Measurements from ENCODE around the gene NTM.

The NTM gene

DNA sequence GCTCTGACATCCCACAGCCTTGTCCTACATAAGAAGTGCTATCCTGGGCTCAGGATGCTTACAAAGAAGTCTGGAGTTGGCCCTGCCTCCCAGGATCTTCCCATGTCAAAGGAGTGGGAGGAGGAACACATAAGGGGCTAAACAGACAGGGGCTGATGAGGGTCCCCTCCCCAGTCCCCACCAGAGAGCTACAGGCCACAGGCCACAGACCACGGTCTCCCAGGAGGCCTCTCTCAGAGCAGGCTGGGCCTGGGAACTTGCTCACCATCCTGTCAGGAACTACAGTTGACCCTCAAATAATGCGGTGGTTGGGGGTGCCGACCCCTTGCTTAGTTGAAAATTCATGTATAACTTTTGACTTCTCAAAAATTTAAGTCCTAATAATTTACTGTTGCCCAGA, 315.5 kb downstream of the NTM start:
- Histone ChIP-seq H2AFZ (ENCODE audit: low read length) (no peak overlapping the region), H3K27me3 (ENCODE audit: control insufficient read depth in 3 of 3, insufficient read depth in 3 of 3, low read depth in 1 of 3, low read length in 3 of 3) (no peaks in the 10 kb centered on the region), H3K23ac (ENCODE audit: low read depth, low read length, poor library complexity) (no peak overlapping the region), H3K79me1 (ENCODE audit: low read depth, low read length) (no peaks in the 10 kb centered on the region), H3K14ac (ENCODE audit: low read length) (no peak overlapping the region), H2BK12ac (ENCODE audit: low read length) (no peak overlapping the region), H3K4me1 (ENCODE audit: control insufficient read depth in 2 of 2, insufficient read depth in 1 of 2, low read depth in 1 of 2, low read length in 2 of 2) (peaks cover 0 to 24% of the 10 kb centered on the region in 2 donors), H3K27ac (replicated peaks; ENCODE audit: low read length) (no peak overlapping the region), H3K4me3 (ENCODE audit: low read length in 2 of 2) (no peak overlapping the region), H3K4ac (ENCODE audit: low read length) (no peak overlapping the region), H2BK15ac (ENCODE audit: low read length) (no peak overlapping the region), H2AK5ac (ENCODE audit: low read depth, low read length) (no peak overlapping the region), H3K4me2 (ENCODE audit: insufficient read depth, low read length, poor library complexity, severe bottlenecking) (no peak overlapping the region), H3K9ac (ENCODE audit: low read depth, low read length, poor library complexity) (no peak overlapping the region), H4K8ac (ENCODE audit: low read depth, low read length) (no peak overlapping the region), H3K36me3 (replicated peaks in 1 of 2; ENCODE audit: control insufficient read depth in 2 of 2, insufficient read depth in 2 of 2, low read length in 2 of 2) (no peaks in the 10 kb centered on the region), H2BK5ac (ENCODE audit: low read length) (no peak overlapping the region), H3K18ac (ENCODE audit: low read length) (no peak overlapping the region), H3K9me3 (replicated peaks in 1 of 2; ENCODE audit: control insufficient read depth in 2 of 2, insufficient read depth in 1 of 2, low read depth in 1 of 2, low read length in 2 of 2) (no peaks in the 10 kb centered on the region), H4K91ac (ENCODE audit: low read depth, low read length, poor library complexity) (no peak overlapping the region), H2BK120ac (ENCODE audit: low read depth, low read length) (no peak overlapping the region)
- WGBS, 2 donors (ENCODE audit: extremely low coverage in 2 of 2, insufficient read length in 2 of 2, insufficient replicate concordance in 1 of 2), result no CpG with 5 or more reads among the region's 3 CpGs
- DNase-seq (ENCODE audit: low spot score), result no peak

DNA sequence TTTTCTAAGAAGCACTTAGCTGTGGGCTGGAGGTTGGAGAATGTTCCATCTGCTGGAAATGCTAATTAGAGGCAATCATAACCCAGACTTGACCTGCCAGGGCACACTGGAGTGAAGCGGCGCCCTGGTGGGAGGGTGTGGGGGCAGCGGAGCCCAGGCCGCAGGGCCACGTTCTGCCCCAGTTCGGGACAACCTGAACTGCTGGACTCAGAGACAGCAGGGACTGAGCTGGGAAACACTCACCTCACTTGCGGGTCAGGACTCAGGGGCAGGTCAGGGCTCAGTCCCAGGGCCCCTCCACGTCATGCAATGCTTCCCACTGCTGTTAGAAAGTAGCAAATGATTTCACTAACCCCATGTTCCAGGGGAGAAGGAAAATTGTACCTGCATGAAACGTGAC, 316.4 kb downstream of the NTM start:
- Histone ChIP-seq H2BK15ac (ENCODE audit: low read length) (no peak overlapping the region), H3K9me3 (replicated peaks in 1 of 2; ENCODE audit: control insufficient read depth in 2 of 2, insufficient read depth in 1 of 2, low read depth in 1 of 2, low read length in 2 of 2) (no peaks in the 10 kb centered on the region), H3K4me3 (ENCODE audit: low read length in 2 of 2) (no peak overlapping the region), H2BK12ac (ENCODE audit: low read length) (no peak overlapping the region), H2BK120ac (ENCODE audit: low read depth, low read length) (no peak overlapping the region), H3K4ac (ENCODE audit: low read length) (no peak overlapping the region), H3K27me3 (ENCODE audit: control insufficient read depth in 3 of 3, insufficient read depth in 3 of 3, low read depth in 1 of 3, low read length in 3 of 3) (no peaks in the 10 kb centered on the region), H3K4me2 (ENCODE audit: insufficient read depth, low read length, poor library complexity, severe bottlenecking) (peak overlapping the region; percentile 0), H3K9ac (ENCODE audit: low read depth, low read length, poor library complexity) (no peak overlapping the region), H2AK5ac (ENCODE audit: low read depth, low read length) (no peak overlapping the region), H4K8ac (ENCODE audit: low read depth, low read length) (no peak overlapping the region), H2BK5ac (ENCODE audit: low read length) (no peak overlapping the region), H4K91ac (ENCODE audit: low read depth, low read length, poor library complexity) (no peak overlapping the region), H2AFZ (ENCODE audit: low read length) (no peak overlapping the region), H3K14ac (ENCODE audit: low read length) (no peak overlapping the region), H3K36me3 (replicated peaks in 1 of 2; ENCODE audit: control insufficient read depth in 2 of 2, insufficient read depth in 2 of 2, low read length in 2 of 2) (no peaks in the 10 kb centered on the region), H3K18ac (ENCODE audit: low read length) (no peak overlapping the region), H3K4me1 (ENCODE audit: control insufficient read depth in 2 of 2, insufficient read depth in 1 of 2, low read depth in 1 of 2, low read length in 2 of 2) (peaks cover 0 to 24% of the 10 kb centered on the region in 2 donors), H3K79me1 (ENCODE audit: low read depth, low read length) (no peaks in the 10 kb centered on the region), H3K23ac (ENCODE audit: low read depth, low read length, poor library complexity) (no peak overlapping the region), H3K27ac (replicated peaks; ENCODE audit: low read length) (no peak overlapping the region)
- WGBS, 2 donors (ENCODE audit: extremely low coverage in 2 of 2, insufficient read length in 2 of 2, insufficient replicate concordance in 1 of 2), result no CpG with 5 or more reads among the region's 9 CpGs
- DNase-seq (ENCODE audit: low spot score), result no peak

- no peak overlapping the region for H3K14ac ChIP-seq (ENCODE audit: low read length)
- H3K4ac ChIP-seq (ENCODE audit: low read length), result no peak overlapping the region
- H2BK5ac ChIP-seq (ENCODE audit: low read length), result no peak overlapping the region
- DNase-seq (ENCODE audit: low spot score), result no peak
- H3K23ac ChIP-seq (ENCODE audit: low read depth, low read length, poor library complexity), result no peak overlapping the region
- no CpG with 5 or more reads among the region's 30 CpGs for WGBS, 2 donors (ENCODE audit: extremely low coverage in 2 of 2, insufficient read length in 2 of 2, insufficient replicate concordance in 1 of 2)
- H4K91ac ChIP-seq (ENCODE audit: low read depth, low read length, poor library complexity), result no peak overlapping the region
- H2BK15ac ChIP-seq (ENCODE audit: low read length), result peak overlapping the region; percentile 10
- no peak overlapping the region for H3K27ac ChIP-seq (replicated peaks; ENCODE audit: low read length)
- no peak overlapping the region for H3K4me3 ChIP-seq (ENCODE audit: low read length in 2 of 2)
- H2BK120ac ChIP-seq (ENCODE audit: low read depth, low read length), result no peak overlapping the region
- no peaks in the 10 kb centered on the region for H3K36me3 ChIP-seq (replicated peaks in 1 of 2; ENCODE audit: control insufficient read depth in 2 of 2, insufficient read depth in 2 of 2, low read length in 2 of 2)
- H3K18ac ChIP-seq (ENCODE audit: low read length), result peak overlapping the region; percentile 6
- H3K9me3 ChIP-seq (replicated peaks in 1 of 2; ENCODE audit: control insufficient read depth in 2 of 2, insufficient read depth in 1 of 2, low read depth in 1 of 2, low read length in 2 of 2), result no peaks in the 10 kb centered on the region
- H2BK12ac ChIP-seq (ENCODE audit: low read length), result no peak overlapping the region
- no peak overlapping the region for H4K8ac ChIP-seq (ENCODE audit: low read depth, low read length)
- H3K4me2 ChIP-seq (ENCODE audit: insufficient read depth, low read length, poor library complexity, severe bottlenecking), result no peak overlapping the region
- no peak overlapping the region for H3K9ac ChIP-seq (ENCODE audit: low read depth, low read length, poor library complexity)
- no peaks in the 10 kb centered on the region for H3K79me1 ChIP-seq (ENCODE audit: low read depth, low read length)
- peaks cover 0 to 24% of the 10 kb centered on the region in 2 donors for H3K4me1 ChIP-seq (ENCODE audit: control insufficient read depth in 2 of 2, insufficient read depth in 1 of 2, low read depth in 1 of 2, low read length in 2 of 2)
- H3K27me3 ChIP-seq (ENCODE audit: control insufficient read depth in 3 of 3, insufficient read depth in 3 of 3, low read depth in 1 of 3, low read length in 3 of 3), result peaks cover 0 to 2% (median 0%) of the 10 kb centered on the region in 3 experiments
- H2AFZ ChIP-seq (ENCODE audit: low read length), result no peak overlapping the region
- peak overlapping the region; percentile 66 for H2AK5ac ChIP-seq (ENCODE audit: low read depth, low read length)
Measured at GRCh38 chr11:131687291-131688047, 317.1 kb downstream of the NTM start.

DNA sequence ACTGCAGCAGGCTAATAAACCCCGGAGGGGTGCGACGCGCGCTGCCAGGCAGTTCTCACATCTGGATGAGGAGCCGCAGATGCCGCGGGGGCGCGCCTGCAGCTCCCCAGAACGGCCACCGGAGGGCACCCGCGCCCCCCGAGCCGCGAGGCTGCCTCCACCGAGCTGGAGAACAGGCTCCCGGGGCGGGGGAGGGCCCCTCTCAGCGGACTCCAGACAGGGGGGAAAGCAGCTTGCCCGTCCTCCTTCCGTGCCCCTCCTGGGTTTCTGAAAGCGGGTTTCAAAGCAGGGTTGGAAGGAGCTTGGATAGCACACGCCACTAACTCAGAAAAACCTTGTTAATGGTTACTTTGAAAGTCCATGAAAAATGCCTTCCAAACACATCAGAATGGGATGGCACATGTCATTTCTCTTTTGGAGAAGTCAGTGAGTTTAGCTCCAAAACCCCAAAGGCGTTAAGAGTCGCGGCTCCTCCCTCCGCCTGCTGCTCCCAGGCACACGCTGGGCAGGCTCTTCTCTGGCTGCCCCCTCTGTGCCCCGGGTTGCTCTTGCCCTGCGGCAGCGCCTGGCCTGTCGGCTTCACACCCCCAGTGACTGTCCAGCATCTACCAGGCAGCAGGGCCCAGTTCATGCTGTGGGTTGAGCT, 317.8 kb downstream of the NTM start:
- Histone ChIP-seq H3K79me1 (ENCODE audit: low read depth, low read length) (no peaks in the 10 kb centered on the region), H3K9me3 (replicated peaks in 1 of 2; ENCODE audit: control insufficient read depth in 2 of 2, insufficient read depth in 1 of 2, low read depth in 1 of 2, low read length in 2 of 2) (no peaks in the 10 kb centered on the region), H2BK12ac (ENCODE audit: low read length) (peak overlapping the region; percentile 73), H2BK15ac (ENCODE audit: low read length) (no peak overlapping the region), H2BK120ac (ENCODE audit: low read depth, low read length) (no peak overlapping the region), H4K8ac (ENCODE audit: low read depth, low read length) (peak overlapping the region; percentile 87), H3K9ac (ENCODE audit: low read depth, low read length, poor library complexity) (no peak overlapping the region), H2AFZ (ENCODE audit: low read length) (peak overlapping the region; percentile 66), H3K4ac (ENCODE audit: low read length) (no peak overlapping the region), H3K27ac (replicated peaks; ENCODE audit: low read length) (no peak overlapping the region), H3K14ac (ENCODE audit: low read length) (peak overlapping the region; percentile 47), H2BK5ac (ENCODE audit: low read length) (no peak overlapping the region), H3K23ac (ENCODE audit: low read depth, low read length, poor library complexity) (no peak overlapping the region), H3K4me1 (ENCODE audit: control insufficient read depth in 2 of 2, insufficient read depth in 1 of 2, low read depth in 1 of 2, low read length in 2 of 2) (peaks cover 0 to 22% of the 10 kb centered on the region in 2 donors), H3K4me3 (ENCODE audit: low read length in 2 of 2) (no peak overlapping the region), H3K27me3 (ENCODE audit: control insufficient read depth in 3 of 3, insufficient read depth in 3 of 3, low read depth in 1 of 3, low read length in 3 of 3) (peaks cover 0 to 2% (median 2%) of the 10 kb centered on the region in 3 experiments), H3K36me3 (replicated peaks in 1 of 2; ENCODE audit: control insufficient read depth in 2 of 2, insufficient read depth in 2 of 2, low read length in 2 of 2) (no peaks in the 10 kb centered on the region), H3K4me2 (ENCODE audit: insufficient read depth, low read length, poor library complexity, severe bottlenecking) (peak overlapping the region; percentile 48), H3K18ac (ENCODE audit: low read length) (peak overlapping the region; percentile 94), H4K91ac (ENCODE audit: low read depth, low read length, poor library complexity) (peak overlapping the region; percentile 22), H2AK5ac (ENCODE audit: low read depth, low read length) (peak overlapping the region; percentile 27)
- WGBS, 2 donors (ENCODE audit: extremely low coverage in 2 of 2, insufficient read length in 2 of 2, insufficient replicate concordance in 1 of 2), result no CpG with 5 or more reads among the region's 34 CpGs
- peak; percentile 56 for DNase-seq (ENCODE audit: low spot score)

Measured in neuronal stem cell (in vitro differentiated cells).